Vagina (tissue), 2 donors: ENCODE data around the gene WASL.

ENCODE experiments used
- POLR2A ChIP-seq, 2 donors: fragments of 450-650 bp; IDR thresholded peaks; one replicate each; pipeline ENCODE4 v1.6.1; 2017; ENCODE audit warnings: antibody characterized with exemption in 2 of 2, mild to moderate bottlenecking in 2 of 2, moderate library complexity in 2 of 2
- POLR2AphosphoS5 ChIP-seq, 2 donors: sonication (generic); formaldehyde crosslinking; IDR thresholded peaks; one replicate each; pipeline ENCODE4 v1.9.0; 2017; ENCODE audit warnings: antibody characterized with exemption in 2 of 2, mild to moderate bottlenecking in 2 of 2, low read depth in 1 of 2; ENCODE audit not compliant: insufficient read depth in 1 of 2
- TF ChIP-seq, protein P1 (sequence below), 3 experiments: fragments of 450-650 bp in 2 of 3; fragments of 200-600 bp in 1 of 3; sonication (generic) in 1 of 3; IDR thresholded peaks; one replicate each; pipeline ENCODE4 v1.5.1; 2017 to 2019; ENCODE audit warnings: antibody characterized with exemption in 3 of 3, mild to moderate bottlenecking in 2 of 3, moderate library complexity in 2 of 3

DNA sequence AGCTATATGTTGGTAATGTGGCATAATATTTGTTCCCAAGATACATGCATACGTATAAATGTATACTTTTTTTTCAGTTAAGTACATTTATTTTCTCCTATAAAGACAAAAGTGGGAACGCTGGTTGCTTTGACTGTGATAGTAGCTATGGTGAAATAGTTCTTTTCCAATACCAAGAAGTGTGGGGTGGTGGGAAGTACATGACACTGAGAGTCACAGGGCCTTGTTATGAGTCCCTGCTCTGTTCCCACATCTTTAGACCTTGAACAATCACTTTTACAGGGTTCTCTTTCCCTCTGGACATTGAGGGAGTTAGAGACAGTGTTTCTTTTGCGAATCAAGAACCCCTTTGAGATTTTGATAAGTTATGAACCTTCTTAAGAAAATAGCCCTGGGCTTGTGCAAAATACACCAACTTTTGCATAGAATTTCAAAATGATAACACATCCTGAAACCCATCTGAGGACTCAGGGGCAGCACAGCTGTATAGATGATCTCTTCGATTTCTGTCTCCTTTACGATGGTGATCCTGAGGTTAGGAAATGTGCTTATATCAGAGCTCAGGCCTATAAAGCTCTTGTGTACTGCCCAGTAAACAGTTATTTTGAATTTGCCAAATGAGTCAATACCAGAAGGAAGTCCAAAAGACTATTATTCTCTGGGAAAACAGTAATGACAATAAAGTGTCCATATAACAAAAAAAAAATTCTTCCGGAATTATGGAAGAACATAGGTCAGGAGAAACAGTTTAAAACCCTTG, 92.1 kb downstream of the WASL start:
- no peak for TF ChIP-seq POLR2A (IDR thresholded peaks at IDR 0.05)
- TF ChIP-seq, protein P1, sequence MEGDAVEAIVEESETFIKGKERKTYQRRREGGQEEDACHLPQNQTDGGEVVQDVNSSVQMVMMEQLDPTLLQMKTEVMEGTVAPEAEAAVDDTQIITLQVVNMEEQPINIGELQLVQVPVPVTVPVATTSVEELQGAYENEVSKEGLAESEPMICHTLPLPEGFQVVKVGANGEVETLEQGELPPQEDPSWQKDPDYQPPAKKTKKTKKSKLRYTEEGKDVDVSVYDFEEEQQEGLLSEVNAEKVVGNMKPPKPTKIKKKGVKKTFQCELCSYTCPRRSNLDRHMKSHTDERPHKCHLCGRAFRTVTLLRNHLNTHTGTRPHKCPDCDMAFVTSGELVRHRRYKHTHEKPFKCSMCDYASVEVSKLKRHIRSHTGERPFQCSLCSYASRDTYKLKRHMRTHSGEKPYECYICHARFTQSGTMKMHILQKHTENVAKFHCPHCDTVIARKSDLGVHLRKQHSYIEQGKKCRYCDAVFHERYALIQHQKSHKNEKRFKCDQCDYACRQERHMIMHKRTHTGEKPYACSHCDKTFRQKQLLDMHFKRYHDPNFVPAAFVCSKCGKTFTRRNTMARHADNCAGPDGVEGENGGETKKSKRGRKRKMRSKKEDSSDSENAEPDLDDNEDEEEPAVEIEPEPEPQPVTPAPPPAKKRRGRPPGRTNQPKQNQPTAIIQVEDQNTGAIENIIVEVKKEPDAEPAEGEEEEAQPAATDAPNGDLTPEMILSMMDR (IDR thresholded peaks at IDR 0.05), result no peak
- TF ChIP-seq POLR2AphosphoS5 (IDR thresholded peaks at IDR 0.05; ENCODE audit: insufficient read depth in 1 of 2, low read depth in 1 of 2), result no peak
